COLO668 (cell line): ENCODE results near the gene SKOR1.
A peak's percentile ranks its signal among the peaks of the same experiment; 100 is the strongest.

Source experiments
- DNase-seq: peaks from one replicate; lab custom pipeline; 2025; ENCODE audit not compliant: unreplicated experiment; lab: John Stamatoyannopoulos, UW

Gene SKOR1

DNA sequence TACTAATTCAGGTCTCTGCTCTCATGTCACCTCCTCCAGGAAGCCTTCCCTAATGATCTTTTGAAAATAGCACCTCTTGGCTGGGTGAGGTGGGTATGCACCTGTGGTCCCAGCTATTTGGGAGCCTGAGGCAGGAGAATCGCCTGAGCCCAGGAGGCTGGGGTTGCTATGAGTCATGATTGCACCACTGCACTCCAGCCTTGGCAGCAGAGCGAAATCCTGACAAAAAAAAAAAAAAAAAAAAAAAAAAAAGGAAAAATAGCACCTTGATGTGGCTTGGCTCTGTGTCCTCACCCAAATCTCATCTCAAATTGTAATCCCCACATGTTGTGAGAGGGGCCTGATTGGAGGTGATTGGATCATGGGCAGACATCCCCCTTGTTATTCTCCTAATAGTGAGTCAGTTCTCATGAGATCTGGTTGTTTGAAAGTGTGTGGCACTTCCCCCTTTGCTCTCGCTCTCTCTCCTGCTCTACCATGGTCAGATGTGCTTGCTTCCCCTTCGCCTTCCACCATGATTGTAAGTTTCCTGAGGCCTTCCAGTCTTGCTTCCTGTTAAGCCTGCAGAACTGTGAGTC lies 25.8 kb downstream of the SKOR1 start:
- DNase-seq = no peak

DNA sequence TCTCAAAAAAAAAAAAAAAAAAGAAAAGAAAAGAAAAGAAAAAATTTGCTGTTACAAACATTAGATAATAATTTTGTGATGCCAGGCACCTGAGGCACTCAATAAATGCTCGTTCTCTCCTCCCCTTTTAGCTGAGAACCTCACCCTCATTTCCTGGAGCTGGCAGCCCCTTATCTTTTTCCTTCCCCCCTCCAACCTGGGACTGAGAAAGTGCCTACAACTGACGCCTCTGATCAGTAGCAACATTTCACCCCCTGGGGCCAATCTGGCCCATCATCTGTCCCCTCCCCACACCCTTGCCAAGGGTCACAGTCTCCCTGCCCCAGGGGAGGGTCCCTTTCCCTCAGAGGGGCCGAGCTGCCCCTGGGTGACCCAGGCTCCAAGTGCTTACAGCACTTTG lies 27.1 kb downstream of the SKOR1 start:
- no peak for DNase-seq

DNA sequence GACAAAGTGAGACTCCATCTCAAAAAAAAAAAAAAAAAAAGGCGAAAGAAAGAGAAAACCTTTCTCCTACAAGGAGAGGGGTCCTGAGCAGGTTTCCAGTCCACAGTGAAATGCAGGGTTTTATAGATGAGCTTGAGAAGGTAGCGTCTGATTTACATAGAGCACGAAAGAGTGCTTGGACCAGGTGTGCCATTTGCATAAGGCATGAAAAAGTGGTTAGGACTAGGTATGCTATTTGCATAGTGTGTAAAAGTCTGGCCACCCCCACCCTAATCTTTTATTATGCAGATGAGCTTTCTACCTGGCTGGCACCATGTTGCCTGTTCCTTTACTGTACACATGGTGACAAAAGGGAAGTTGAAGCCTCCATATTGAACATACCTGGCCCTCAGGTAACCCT lies 28.1 kb downstream of the SKOR1 start:
- DNase-seq = no peak

DNA sequence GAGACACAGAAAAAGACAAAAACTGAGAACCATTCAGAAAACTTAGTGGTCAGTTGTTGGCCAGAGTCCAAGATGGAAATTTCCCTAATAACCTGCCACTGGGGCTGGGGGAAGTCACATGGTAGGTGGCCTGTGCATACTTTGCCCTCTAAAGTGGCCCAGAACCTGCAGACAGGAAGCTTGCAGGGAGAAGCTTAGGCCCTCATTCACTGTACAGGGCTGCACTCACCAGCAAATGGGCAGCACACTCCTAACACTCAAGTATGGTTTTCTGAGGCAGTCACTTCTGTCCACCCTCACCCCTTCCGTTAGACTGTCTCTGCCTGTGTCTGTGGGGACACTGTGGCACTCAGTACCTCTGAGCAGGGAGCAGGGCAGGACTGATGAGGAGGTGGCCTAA lies 29.0 kb downstream of the SKOR1 start:
- no peak for DNase-seq

DNA sequence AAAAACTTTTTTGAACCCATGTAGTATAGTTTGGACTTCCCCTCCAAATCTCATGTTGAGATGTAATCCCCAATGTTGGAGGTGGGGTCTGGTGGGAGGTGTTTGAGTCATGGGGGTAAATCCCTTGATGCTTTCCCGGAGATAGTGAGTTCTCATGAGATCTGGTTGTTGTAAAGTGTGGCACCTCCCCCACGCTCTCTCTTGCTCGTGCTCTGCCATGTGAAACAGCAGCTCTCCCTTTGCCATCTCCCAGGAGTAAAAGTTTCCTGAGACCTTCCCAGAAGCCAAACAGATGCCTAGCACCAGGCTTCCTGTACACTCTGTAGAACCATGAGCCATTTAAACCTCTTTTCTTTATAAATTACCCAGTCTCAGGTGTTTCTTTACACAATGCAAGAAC lies 30.5 kb downstream of the SKOR1 start:
- DNase-seq = no peak

DNA sequence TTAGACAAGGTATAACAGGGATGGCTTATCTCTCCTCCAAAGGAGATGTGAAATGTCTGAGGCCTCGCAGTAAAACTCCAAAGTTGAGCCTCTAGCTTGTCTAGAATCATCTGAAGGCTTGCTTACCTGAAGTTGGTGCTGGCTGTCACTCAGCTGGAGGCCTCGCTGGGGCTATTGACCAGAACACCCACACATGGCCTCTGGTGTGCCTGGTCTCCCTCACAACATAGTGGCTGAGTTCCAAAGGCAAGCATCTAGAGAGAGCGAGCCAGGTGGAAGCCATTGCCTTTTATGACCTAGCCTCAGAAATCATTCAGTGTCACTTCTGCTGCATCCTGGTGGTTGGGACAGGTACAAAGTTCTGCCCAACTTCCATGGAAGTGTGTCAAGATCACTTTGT lies 31.9 kb downstream of the SKOR1 start:
- no peak for DNase-seq

DNA sequence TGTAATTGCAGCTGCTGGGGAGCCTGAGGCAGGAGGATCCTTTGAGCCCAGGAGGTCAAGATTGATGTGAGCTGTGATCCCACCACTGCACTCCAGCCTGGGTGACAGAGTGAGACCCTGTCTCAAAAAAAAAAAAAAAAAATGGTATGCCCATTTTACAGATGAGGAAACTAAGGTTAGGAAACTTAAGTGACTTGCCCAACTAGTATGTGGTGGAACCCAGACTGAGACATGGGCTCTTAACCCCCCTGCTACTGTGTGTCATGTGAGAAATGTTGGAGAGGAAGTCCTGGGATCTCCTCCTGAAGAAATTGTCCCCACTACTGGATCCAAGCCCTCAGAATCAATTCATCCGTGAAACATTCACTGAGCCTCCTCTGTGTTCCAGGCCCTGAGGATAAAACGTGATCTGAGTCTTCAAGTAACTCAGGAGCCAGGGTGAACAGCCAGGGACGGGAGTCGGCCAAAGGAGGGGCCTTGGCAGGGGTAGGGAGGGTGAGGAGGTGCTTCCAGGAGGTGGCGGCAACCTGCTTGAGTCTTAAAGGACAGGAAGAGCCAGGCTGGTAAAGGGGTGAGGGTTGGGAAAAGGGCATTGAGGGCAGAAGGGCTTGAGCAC lies 34.1 kb downstream of the SKOR1 start:
- DNase-seq = no peak

DNA sequence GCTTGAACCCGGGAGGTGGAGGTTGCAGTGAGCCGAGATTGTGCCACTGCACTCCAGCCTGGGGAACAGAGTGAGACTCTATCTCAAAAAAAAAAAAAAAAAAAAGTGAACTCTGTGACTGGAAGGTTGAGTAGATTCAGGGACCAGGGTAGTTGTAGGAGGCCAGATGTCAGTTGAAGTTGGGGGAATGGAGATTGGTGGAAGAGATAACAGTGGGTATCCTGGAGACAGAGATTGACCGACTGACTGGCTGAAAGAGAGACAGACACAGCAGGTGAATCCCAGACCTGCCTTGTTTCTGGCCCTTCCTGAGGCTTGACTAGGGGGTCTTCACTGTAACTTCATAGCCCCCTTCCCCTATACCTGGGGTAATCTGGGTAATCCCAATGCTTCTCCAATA lies 36.7 kb downstream of the SKOR1 start:
- no peak for DNase-seq

DNA sequence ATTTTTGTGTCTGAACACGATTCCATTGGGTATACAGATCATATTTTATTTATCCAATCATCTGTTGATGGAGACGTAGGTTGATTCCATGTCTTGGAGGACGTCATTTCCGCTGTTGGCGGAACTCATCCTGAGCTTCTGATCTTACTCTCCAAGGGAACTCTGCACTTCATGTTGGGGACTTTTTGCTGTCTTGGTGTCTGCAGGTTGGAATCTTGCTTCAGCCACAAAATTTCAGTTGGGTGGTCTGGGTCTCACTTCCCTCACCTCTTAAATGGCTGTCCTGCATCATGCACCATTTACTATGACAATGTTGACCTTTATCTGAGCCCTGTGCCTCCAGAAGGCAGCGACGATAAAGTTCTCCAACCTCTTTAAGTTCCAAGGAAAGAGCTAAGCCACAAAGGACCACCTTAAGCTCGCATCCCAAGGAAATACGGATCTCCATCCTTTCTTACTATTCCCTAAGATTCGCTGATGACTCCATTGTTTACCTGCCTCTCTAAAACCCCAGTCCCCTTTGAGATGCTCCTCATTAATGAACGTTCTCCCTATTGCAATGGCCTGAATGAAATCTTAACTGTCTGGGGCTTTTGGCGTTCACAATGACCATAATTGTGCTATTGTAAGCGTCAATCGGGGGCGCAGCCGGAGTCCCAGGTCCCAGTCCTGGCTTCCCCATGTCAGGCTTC lies 37.6 kb downstream of the SKOR1 start:
- no peak for DNase-seq

DNA sequence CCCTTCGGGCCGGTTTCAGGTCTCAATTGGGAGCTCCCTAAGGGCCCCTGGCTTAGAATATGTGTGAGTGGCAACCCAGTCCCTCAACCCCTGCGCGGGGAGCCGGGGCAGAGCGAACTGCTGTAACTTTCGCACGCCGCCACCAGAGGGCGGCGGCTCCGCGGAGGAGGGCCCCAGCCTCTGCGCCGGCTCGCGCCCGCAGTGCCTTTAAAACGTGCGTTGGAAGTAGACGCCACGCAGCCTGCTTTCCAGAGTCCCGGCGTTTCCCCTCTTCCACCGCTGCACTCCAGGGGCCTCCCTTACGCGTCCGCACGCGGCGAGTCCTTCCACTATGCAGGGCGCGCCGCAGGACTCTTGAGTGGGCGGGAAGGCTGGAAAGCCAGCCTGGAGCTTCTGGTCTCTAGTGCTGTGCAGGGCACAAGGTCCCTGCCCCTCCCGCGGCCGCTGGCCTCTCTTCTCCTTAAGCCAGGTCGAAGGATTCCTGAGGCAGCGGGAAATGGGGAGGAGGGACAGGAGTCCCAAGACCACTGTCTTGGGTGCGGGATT lies 38.2 kb downstream of the SKOR1 start:
- peak; percentile 89 for DNase-seq

DNA sequence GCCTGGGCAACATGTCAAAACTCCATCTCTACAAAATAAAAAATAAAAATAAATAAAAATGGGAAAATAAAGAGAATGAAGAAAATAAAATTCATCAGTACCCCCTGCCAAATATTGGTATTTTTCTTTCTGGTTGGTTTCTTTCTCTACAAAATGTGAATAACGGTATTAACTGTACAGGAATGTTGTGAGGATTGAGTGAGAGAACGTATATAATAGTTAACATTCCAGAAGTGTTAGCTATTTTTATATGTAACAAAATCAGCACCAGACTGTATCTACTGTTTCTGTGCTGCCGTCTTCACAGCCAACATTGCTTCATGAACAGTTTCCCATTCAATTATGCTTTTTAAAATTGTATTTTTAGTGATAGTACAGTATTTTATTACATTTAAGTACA lies 40.0 kb downstream of the SKOR1 start:
- DNase-seq = no peak

DNA sequence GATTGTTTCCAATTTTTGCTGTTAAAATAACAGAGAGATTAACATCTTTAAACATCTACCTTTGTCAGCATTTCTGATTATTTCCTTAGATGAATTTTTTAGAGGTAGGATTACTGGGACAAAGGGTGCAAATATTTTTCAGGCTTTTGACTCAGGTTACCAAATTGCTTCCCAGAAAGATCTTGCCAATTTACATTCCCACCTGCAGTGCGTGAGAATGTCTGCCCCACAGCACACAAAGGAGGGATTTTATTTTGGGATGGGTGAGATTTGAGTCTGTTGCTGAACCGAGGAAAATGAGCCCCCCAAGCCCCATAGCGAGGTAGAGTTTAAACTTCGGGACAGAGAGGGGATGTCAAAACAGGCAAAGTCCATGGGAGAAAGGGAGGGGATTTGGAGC lies 40.5 kb downstream of the SKOR1 start:
- DNase-seq = no peak

DNA sequence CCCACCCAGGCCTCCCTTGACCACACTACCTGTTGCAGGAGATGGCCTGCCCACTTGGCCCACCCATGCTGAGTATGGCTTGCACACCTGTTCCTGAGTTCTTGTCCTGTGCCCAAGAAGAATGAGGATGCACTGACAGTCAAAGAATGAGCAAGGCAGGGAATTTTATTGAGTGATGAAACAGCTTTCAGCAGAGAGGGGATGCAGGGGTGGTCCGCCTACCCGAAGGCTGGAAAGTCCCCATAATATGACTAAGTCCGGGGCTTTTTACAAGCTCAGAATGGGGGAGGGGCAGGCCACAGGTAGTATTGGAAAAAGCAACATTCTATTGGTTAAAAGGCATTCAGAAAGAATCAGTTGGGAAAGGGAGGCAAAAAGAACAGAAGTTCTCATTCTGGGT lies 44.4 kb downstream of the SKOR1 start:
- DNase-seq = no peak

DNA sequence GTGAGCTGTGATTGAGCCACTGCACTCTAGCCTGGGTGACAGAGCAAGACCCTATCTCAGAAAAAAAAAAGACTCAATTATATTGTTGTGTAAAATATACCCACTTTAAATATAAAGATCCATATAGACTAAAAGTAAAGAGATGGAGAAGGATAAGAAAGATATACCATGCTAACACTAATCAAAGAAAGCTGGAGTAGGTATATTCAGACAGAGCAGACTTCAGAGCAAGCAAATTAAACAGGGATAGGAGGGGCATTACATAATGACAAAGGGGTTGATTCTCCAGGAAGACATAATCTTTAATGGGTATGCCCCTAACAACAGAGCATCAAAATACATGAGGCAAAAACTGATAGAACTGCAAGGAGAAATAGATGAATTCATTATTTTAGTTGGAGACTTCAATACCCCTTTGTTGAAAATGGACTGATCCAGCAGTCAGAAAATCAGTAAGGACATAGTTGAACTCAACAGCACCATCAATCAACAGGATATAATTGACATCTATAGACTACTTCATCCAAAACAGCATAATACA lies 45.6 kb downstream of the SKOR1 start:
- DNase-seq = no peak

DNA sequence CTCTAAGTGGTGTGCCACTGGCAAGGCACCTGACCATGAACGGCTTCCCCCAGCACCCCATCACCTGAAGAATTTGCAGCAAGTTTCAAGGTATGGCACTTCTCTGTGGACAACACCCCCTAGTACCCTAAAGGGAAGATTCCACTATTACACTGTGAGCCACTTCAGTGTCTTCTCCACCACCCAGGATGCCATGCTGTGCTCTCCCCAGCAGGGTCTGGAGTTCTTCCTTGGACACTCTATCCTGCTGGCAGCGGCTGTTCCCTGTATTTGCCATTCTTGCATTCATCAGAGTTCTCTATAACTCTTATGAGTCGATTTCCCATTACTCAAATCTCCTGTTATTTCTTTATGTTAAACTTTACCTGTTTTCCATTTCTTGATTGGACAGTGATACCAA lies 48.5 kb downstream of the SKOR1 start:
- DNase-seq = no peak

DNA sequence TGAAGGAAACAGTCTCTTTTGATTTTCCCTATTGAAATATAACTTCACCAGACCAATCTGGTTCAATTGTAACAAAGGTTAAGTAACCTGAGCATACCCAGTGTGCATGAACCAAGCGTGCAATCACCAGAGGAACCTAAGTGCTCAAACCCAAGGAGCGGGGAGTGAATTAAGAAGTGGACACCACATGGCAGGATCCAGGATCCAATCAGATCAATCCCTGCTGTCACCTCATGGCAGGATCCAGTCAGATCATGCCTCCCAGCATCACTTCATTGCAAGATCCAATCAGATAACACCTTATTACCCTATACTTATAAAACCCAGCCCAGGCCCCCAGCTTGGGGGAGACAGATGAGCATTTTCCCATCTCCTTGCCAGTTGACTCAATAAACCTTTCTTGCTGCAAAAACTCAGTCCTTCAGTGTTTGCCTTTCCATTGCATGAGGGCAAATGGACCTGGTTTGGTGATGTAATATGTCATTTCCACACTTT lies 53.5 kb downstream of the SKOR1 start:
- no peak for DNase-seq

DNA sequence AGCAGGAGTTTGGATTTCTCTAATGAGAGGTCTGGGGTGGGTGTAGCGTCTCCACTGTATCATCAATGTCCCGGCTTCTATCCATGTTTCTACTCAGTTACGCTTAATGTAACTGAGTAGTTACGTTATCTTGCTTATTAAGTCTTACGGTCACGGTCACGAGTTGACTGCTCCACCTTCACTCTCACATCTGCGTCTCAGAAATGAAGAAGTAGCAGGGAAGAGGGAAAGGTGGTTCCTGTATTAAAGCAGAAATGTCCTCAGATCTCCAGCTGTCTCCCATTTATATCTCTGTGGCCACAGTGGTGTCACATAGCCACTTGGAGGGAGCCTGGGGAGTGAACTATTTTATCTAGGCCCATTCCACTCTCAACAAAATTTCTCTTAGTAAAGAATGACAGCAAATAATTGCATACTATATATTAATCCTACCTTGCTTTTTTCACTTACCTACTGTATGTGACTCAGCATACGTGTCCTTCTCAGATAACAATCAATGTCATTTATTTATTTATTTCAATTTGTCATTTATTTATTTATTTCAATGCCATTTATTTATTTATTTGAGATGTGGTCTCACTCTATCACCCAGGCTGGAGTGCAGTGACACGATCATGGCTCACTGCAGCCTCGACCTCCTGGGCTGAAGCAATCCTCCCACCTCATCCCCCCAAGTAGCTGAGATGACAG lies 54.3 kb downstream of the SKOR1 start:
- DNase-seq = no peak

DNA sequence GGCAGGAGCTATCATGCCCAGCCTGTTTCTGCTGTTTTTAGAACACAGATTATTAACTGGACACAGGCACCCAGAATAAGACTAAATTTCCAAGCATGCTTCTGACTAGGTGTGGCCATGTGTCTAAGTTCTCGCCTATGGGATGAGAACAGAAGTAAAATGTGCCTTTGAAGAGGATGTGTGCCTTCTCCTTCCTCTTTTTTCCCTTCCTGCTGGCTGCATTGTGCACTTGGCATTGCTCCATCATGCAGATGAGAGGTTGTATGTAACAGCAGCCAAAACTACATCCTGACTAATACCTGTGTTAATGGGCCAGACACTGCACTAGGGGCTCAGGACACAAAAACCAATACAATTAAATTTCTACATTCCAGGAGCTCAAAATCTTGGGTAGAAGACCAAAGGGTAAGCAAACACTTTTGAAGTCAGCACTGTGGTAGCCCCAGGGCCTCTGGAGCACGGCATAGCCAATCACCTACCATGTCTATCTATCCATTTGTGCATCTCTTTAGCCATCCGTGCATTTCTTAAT lies 55.4 kb downstream of the SKOR1 start:
- DNase-seq = no peak

DNA sequence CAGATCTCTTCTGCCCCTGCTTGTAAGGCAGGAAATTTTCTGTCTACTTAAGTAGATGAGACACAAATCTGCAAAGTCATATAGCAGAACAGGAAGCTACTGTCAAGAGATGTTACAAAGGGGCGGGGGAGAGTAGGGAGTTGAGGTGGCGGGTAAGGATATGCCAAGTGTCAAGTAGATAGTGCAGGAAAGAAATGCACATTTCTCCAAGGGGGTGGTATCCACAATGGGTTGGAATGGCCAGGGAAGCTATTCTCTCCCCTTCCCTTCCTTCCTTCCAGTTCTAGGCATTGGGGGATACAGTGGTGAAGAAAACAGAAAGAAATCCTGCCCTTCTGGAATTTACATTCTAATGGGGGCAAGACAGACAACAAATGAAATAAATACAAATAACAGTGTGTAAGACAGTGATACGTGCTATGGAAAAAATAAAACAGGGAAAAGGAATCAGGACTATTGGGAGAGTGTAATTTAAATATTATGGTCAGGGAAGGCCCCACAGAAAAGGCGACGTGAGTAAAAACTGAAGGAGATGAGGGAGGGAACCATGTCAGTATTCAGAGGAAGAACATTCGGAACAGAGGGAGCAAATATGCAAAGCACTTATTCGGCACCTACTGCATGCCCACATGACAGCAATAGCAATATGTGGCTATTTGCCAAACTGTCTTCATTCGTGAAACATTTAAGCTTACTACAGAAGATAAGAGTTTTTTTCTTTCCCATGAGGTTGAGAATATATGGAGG lies 57.4 kb downstream of the SKOR1 start:
- DNase-seq = no peak

DNA sequence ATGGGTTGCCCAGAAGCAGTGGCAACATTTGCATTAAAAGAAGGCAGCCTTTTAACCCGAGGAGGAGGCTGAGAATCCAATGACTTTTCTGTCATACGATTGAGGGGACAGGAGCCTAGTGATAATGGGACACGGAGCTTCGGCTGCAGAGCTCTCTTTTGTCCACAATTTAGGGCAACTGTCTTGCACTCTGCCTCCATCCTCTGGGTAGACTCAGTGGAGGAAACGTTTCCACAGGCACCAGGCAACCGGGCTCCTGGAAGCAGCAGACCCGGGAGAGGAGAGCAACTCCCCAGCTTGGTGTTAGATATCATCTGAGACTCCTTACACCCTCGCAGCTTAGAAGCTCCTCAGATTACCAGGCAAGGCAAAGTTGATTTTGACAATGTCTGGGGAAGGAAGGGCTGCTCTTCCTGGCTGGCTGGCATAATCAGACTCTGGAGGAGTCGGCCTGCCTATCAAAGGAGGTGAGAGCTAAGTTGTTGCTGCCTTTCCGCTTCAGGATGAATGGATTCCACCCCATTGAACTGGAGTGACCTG lies 58.0 kb downstream of the SKOR1 start:
- no peak for DNase-seq
